ENCODE data around the gene AKAP14.
"Not testable (repeated sequence)": the region's sequence is repeated elsewhere in the genome, so short reads cannot be mapped to it uniquely, and the experiment has no call there.

Gene AKAP14

GRCh38 chrX:119895843-119896326 is at the start of gene AKAP14:
TSS of gene AKAP14 (plus strand) at chrX:119895893. CDS start at chrX:119903224, 7,331 bp downstream.
- no peak for DNase-seq

GRCh38 chrX:119852382-119853353 is 43.0 kb upstream of the AKAP14 start, which contains the start of gene UPF3B:
TSS of gene UPF3B (minus strand) at chrX:119852963. CDS start at chrX:119852928, 35 bp downstream.
- DNase-seq, result peak; percentile 75 to 86

- no peak for DNase-seq
Measured at GRCh38 chrX:119853444-119853843, 42.2 kb upstream of the AKAP14 start.

- DNase-seq, result no peak
Measured at GRCh38 chrX:119870626-119871131, 25.0 kb upstream of the AKAP14 start.

GRCh38 chrX:119871245-119871598 is 24.5 kb upstream of the AKAP14 start:
- DNase-seq, result no peak

GRCh38 chrX:119871599-119872395 is 23.9 kb upstream of the AKAP14 start, which contains the start of the genes NDUFA1 and RNF113A:
TSS of gene NDUFA1 (plus strand) at chrX:119871832. CDS start at chrX:119871912, 80 bp downstream.
TSS of gene RNF113A (minus strand) at chrX:119871733. CDS start at chrX:119871613, 120 bp downstream.
- peak; percentile 22 to 62 for DNase-seq

GRCh38 chrX:119878740-119879139 is 17.0 kb upstream of the AKAP14 start:
- DNase-seq, result no peak

- DNase-seq, result no peak
Measured at GRCh38 chrX:119880076-119880475, 15.6 kb upstream of the AKAP14 start.

- DNase-seq, result no peak
Measured at GRCh38 chrX:119880552-119881437, 14.9 kb upstream of the AKAP14 start.

GRCh38 chrX:119885554-119886428 is 9.9 kb upstream of the AKAP14 start:
- no peak for DNase-seq

GRCh38 chrX:119887721-119888425 is 7.8 kb upstream of the AKAP14 start:
- DNase-seq, result no peak

- DNase-seq, result not testable (repeated sequence)
Measured at GRCh38 chrX:119890626-119891025, 5.1 kb upstream of the AKAP14 start.

GRCh38 chrX:119891961-119892692 is 3.6 kb upstream of the AKAP14 start:
- DNase-seq, result not testable (repeated sequence)

GRCh38 chrX:119899125-119899524 is 3.4 kb downstream of the AKAP14 start:
- no peak for DNase-seq

GRCh38 chrX:119900976-119901375 is 5.3 kb downstream of the AKAP14 start:
- no peak for DNase-seq

- no peak for DNase-seq
Measured at GRCh38 chrX:119916310-119916709, 20.6 kb downstream of the AKAP14 start.

- DNase-seq, result no peak
Measured at GRCh38 chrX:119917877-119918276, 22.2 kb downstream of the AKAP14 start.

GRCh38 chrX:119919835-119920585 is 24.3 kb downstream of the AKAP14 start:
- DNase-seq, result no peak

- DNase-seq, result not testable (repeated sequence)
Measured at GRCh38 chrX:119922391-119922790, 26.7 kb downstream of the AKAP14 start.
